ENCODE results near the gene REXO5.

- TF ChIP-seq CTCF (IDR thresholded peaks at IDR 0.05) (no peak), POLR2AphosphoS5 (IDR thresholded peaks at IDR 0.05) (no peak)
These were observed 45.2 kb upstream of the REXO5 start for GRCh38 chr16:20761175-20761574.
